ENCODE data around the gene ARMH4. TPM values are rescaled to one million over a fixed set of nuclear protein-coding genes. Genes with fewer than 3 reads are reported as not detected.
"Not testable (repeated sequence)": the region's sequence is repeated elsewhere in the genome, so short reads cannot be mapped to it uniquely, and the experiment has no call there.

Gene ARMH4
- total RNA-seq, 2 donors from 2014 or later, result not detected

- Mint-ChIP-seq H3K27me3 (peaks cover 8 to 13% of the 10 kb centered on the region in 2 donors), H3K4me1 (ENCODE audit: low read depth in 2 of 2) (no peaks in the 10 kb centered on the region), H3K36me3 (no peaks in the 10 kb centered on the region), H3K27ac (no peak overlapping the region), H3K9me3 (no peaks in the 10 kb centered on the region), H3K4me3 (no peak overlapping the region)
- DNase-seq (ENCODE audit: low spot score), result no peak
- no peak for ATAC-seq
Observed at GRCh38 chr14:58133739-58134138, 18.3 kb downstream of the ARMH4 start.

GRCh38 chr14:58131386-58131785 is 20.6 kb downstream of the ARMH4 start:
- Mint-ChIP-seq H3K36me3 (no peaks in the 10 kb centered on the region), H3K27ac (no peak overlapping the region), H3K4me3 (no peak overlapping the region)

GRCh38 chr14:58130116-58130782 is 21.8 kb downstream of the ARMH4 start:
- Mint-ChIP-seq H3K4me3 (no peak overlapping the region), H3K27ac (no peak overlapping the region), H3K9me3 (peaks cover 4% of the 10 kb centered on the region), H3K4me1 (ENCODE audit: low read depth in 2 of 2) (no peaks in the 10 kb centered on the region), H3K36me3 (peaks cover 4% of the 10 kb centered on the region), H3K27me3 (peaks cover 2 to 5% of the 10 kb centered on the region in 2 donors)
- DNase-seq (ENCODE audit: low spot score) (no peak), ATAC-seq (no peak)

More at GRCh38 chr14:58131386-58131785, 20.6 kb downstream of the ARMH4 start:
- DNase-seq (ENCODE audit: low spot score) (no peak), ATAC-seq (no peak)
- Mint-ChIP-seq H3K9me3 (no peaks in the 10 kb centered on the region), H3K27me3 (peaks cover 2 to 8% of the 10 kb centered on the region in 2 donors), H3K4me1 (ENCODE audit: low read depth in 2 of 2) (no peaks in the 10 kb centered on the region)

GRCh38 chr14:58129208-58129607 is 22.8 kb downstream of the ARMH4 start:
- Mint-ChIP-seq H3K4me1 (ENCODE audit: low read depth in 2 of 2) (no peaks in the 10 kb centered on the region), H3K9me3 (peaks cover 4% of the 10 kb centered on the region), H3K27ac (no peak overlapping the region), H3K27me3 (peaks cover 2 to 8% of the 10 kb centered on the region in 2 donors), H3K4me3 (no peak overlapping the region), H3K36me3 (peaks cover 4% of the 10 kb centered on the region)
- no peak for ATAC-seq
- no peak for DNase-seq (ENCODE audit: low spot score)

- DNase-seq (ENCODE audit: low spot score), result no peak
- Mint-ChIP-seq H3K9me3 (peaks cover 4% of the 10 kb centered on the region), H3K36me3 (peaks cover 4% of the 10 kb centered on the region), H3K4me3 (no peak overlapping the region), H3K4me1 (ENCODE audit: low read depth in 2 of 2) (no peaks in the 10 kb centered on the region), H3K27me3 (peaks cover 2 to 12% of the 10 kb centered on the region in 2 donors), H3K27ac (no peak overlapping the region)
- ATAC-seq, result no peak
Observed at GRCh38 chr14:58128416-58128815, 23.6 kb downstream of the ARMH4 start.

GRCh38 chr14:58122546-58122945 is 29.5 kb downstream of the ARMH4 start:
- not testable (repeated sequence) for H3K4me3 Mint-ChIP-seq; H3K27ac Mint-ChIP-seq; H3K36me3 Mint-ChIP-seq; DNase-seq (ENCODE audit: low spot score); ATAC-seq; H3K9me3 Mint-ChIP-seq; H3K4me1 Mint-ChIP-seq (ENCODE audit: low read depth in 2 of 2)
- H3K27me3 Mint-ChIP-seq, result peaks cover 4 to 13% of the 10 kb centered on the region in 2 donors

- Mint-ChIP-seq H3K27me3 (peaks cover 4 to 13% of the 10 kb centered on the region in 2 donors), H3K36me3 (peaks cover 4% of the 10 kb centered on the region), H3K27ac (no peak overlapping the region), H3K4me1 (ENCODE audit: low read depth in 2 of 2) (no peaks in the 10 kb centered on the region), H3K4me3 (no peak overlapping the region), H3K9me3 (peaks cover 4% of the 10 kb centered on the region)
- ATAC-seq, result no peak
- no peak for DNase-seq (ENCODE audit: low spot score)
Observed at GRCh38 chr14:58121530-58122186, 30.4 kb downstream of the ARMH4 start.

GRCh38 chr14:58119381-58119780 is 32.6 kb downstream of the ARMH4 start:
- no peaks in the 10 kb centered on the region for H3K4me1 Mint-ChIP-seq (ENCODE audit: low read depth in 2 of 2)
- no peak overlapping the region for H3K27ac Mint-ChIP-seq
- peaks cover 7 to 13% of the 10 kb centered on the region in 2 donors for H3K27me3 Mint-ChIP-seq
- H3K36me3 Mint-ChIP-seq, result no peaks in the 10 kb centered on the region
- no peaks in the 10 kb centered on the region for H3K9me3 Mint-ChIP-seq
- ATAC-seq (no peak), DNase-seq (ENCODE audit: low spot score) (no peak)
- no peak overlapping the region for H3K4me3 Mint-ChIP-seq

- ATAC-seq (no peak), DNase-seq (ENCODE audit: low spot score) (no peak)
- no peak overlapping the region for H3K27ac Mint-ChIP-seq
- no peaks in the 10 kb centered on the region for H3K36me3 Mint-ChIP-seq
- no peaks in the 10 kb centered on the region for H3K9me3 Mint-ChIP-seq
- no peak overlapping the region for H3K4me3 Mint-ChIP-seq
- no peaks in the 10 kb centered on the region for H3K4me1 Mint-ChIP-seq (ENCODE audit: low read depth in 2 of 2)
- H3K27me3 Mint-ChIP-seq, result peaks cover 13 to 19% of the 10 kb centered on the region in 2 donors
Observed at GRCh38 chr14:58118097-58118815, 33.8 kb downstream of the ARMH4 start.

GRCh38 chr14:58109744-58110143 is 42.3 kb downstream of the ARMH4 start:
- ATAC-seq (no peak), DNase-seq (ENCODE audit: low spot score) (no peak)
- Mint-ChIP-seq H3K4me3 (no peak overlapping the region), H3K9me3 (no peaks in the 10 kb centered on the region), H3K27me3 (peaks cover 32 to 44% of the 10 kb centered on the region in 2 donors), H3K4me1 (ENCODE audit: low read depth in 2 of 2) (no peaks in the 10 kb centered on the region), H3K27ac (no peak overlapping the region), H3K36me3 (no peaks in the 10 kb centered on the region)

GRCh38 chr14:58108717-58109116 is 43.3 kb downstream of the ARMH4 start:
- Mint-ChIP-seq H3K36me3 (no peaks in the 10 kb centered on the region), H3K4me1 (ENCODE audit: low read depth in 2 of 2) (no peaks in the 10 kb centered on the region), H3K4me3 (no peak overlapping the region), H3K27ac (no peak overlapping the region), H3K27me3 (peaks cover 28 to 46% of the 10 kb centered on the region in 2 donors), H3K9me3 (no peaks in the 10 kb centered on the region)
- ATAC-seq, result no peak
- no peak for DNase-seq (ENCODE audit: low spot score)

- ATAC-seq, result no peak
- H3K27me3 Mint-ChIP-seq, result peaks cover 25 to 39% of the 10 kb centered on the region in 2 donors
Observed at GRCh38 chr14:58107947-58108552, 44.0 kb downstream of the ARMH4 start.

GRCh38 chr14:58107041-58107440 is 45.0 kb downstream of the ARMH4 start:
- no peaks in the 10 kb centered on the region for H3K4me1 Mint-ChIP-seq (ENCODE audit: low read depth in 2 of 2)
- DNase-seq (ENCODE audit: low spot score), result no peak
- H3K27ac Mint-ChIP-seq, result no peak overlapping the region
- no peak for ATAC-seq
- no peak overlapping the region for H3K4me3 Mint-ChIP-seq
- H3K27me3 Mint-ChIP-seq, result peaks cover 18 to 29% of the 10 kb centered on the region in 2 donors
- H3K9me3 Mint-ChIP-seq, result no peaks in the 10 kb centered on the region
- no peaks in the 10 kb centered on the region for H3K36me3 Mint-ChIP-seq

More at GRCh38 chr14:58107947-58108552, 44.0 kb downstream of the ARMH4 start:
- H3K36me3 Mint-ChIP-seq, result no peaks in the 10 kb centered on the region
- no peak for DNase-seq (ENCODE audit: low spot score)
- H3K9me3 Mint-ChIP-seq, result no peaks in the 10 kb centered on the region
- H3K27ac Mint-ChIP-seq, result no peak overlapping the region
- H3K4me1 Mint-ChIP-seq (ENCODE audit: low read depth in 2 of 2), result no peaks in the 10 kb centered on the region
- H3K4me3 Mint-ChIP-seq, result no peak overlapping the region

- Mint-ChIP-seq H3K36me3 (no peaks in the 10 kb centered on the region), H3K27ac (no peak overlapping the region), H3K4me3 (no peak overlapping the region), H3K4me1 (ENCODE audit: low read depth in 2 of 2) (no peaks in the 10 kb centered on the region), H3K9me3 (no peaks in the 10 kb centered on the region), H3K27me3 (peaks cover 18 to 26% of the 10 kb centered on the region in 2 donors)
- no peak for ATAC-seq
- no peak for DNase-seq (ENCODE audit: low spot score)
Observed at GRCh38 chr14:58106446-58106845, 45.6 kb downstream of the ARMH4 start.
